KMS-11 (cell line): ENCODE measurements around the gene PRPF4.

ENCODE experiments used
- H2AFZ ChIP-seq: fragments of 200-600 bp; sonication (generic); 2 replicates; pipeline ENCODE4 v1.6.1; 2016; ENCODE audit warnings: antibody characterized with exemption, mixed run types, low read depth
- H3K27ac ChIP-seq: fragments of 200-600 bp; sonication (generic); 2 replicates; pipeline ENCODE4 v1.6.1; 2016; ENCODE audit warnings: mild to moderate bottlenecking, mixed run types
- H3K27me3 ChIP-seq: fragments of 200-600 bp; sonication (generic); 2 replicates; pipeline ENCODE4 v1.6.1; 2017; ENCODE audit warnings: mild to moderate bottlenecking, low read depth, mixed run types, moderate library complexity; ENCODE audit not compliant: insufficient read depth
- H3K36me3 ChIP-seq: fragments of 200-600 bp; sonication (generic); 2 replicates; pipeline ENCODE4 v1.6.1; 2017; ENCODE audit warnings: mild to moderate bottlenecking, mixed run types; ENCODE audit not compliant: insufficient read depth
- H3K4me1 ChIP-seq: fragments of 200-600 bp; sonication (generic); 2 replicates; pipeline ENCODE4 v1.6.1; 2016; ENCODE audit warnings: mild to moderate bottlenecking, low read depth, mixed run types; ENCODE audit not compliant: poor library complexity, severe bottlenecking
- H3K4me2 ChIP-seq: fragments of 200-600 bp; sonication (generic); 2 replicates; pipeline ENCODE4 v1.7.0; 2016; ENCODE audit warnings: mild to moderate bottlenecking, mixed run types
- H3K4me3 ChIP-seq: fragments of 200-600 bp; sonication (generic); IDR thresholded peaks from 2 replicates; pipeline ENCODE4 v1.6.1; 2017; ENCODE audit warnings: low read depth, low read length, mixed read lengths; ENCODE audit not compliant: insufficient read depth
- H3K79me2 ChIP-seq: fragments of 200-600 bp; sonication (generic); 2 replicates; pipeline ENCODE4 v1.6.1; 2016; ENCODE audit warnings: low read depth, mixed run types; ENCODE audit not compliant: insufficient read depth
- H3K9ac ChIP-seq: fragments of 200-600 bp; sonication (generic); 2 replicates; pipeline ENCODE4 v1.6.1; 2016; ENCODE audit warnings: mild to moderate bottlenecking, mixed run types
- H4K20me1 ChIP-seq: fragments of 200-600 bp; sonication (generic); 2 replicates; pipeline ENCODE4 v1.6.1; 2016; ENCODE audit warnings: mild to moderate bottlenecking, mixed run types; ENCODE audit not compliant: insufficient read depth
- TF ChIP-seq, protein P1 (sequence below): fragments of 200-600 bp; sonication (generic); conservative IDR thresholded peaks from 2 replicates; pipeline ENCODE4 v1.6.1; 2017; ENCODE audit warnings: low read depth, mild to moderate bottlenecking, antibody characterized with exemption, low read length, moderate library complexity, mixed read lengths

Gene PRPF4

GRCh38 chr9:113269355-113269754 lies 6.1 kb upstream of the PRPF4 start:
- TF ChIP-seq, protein P1, sequence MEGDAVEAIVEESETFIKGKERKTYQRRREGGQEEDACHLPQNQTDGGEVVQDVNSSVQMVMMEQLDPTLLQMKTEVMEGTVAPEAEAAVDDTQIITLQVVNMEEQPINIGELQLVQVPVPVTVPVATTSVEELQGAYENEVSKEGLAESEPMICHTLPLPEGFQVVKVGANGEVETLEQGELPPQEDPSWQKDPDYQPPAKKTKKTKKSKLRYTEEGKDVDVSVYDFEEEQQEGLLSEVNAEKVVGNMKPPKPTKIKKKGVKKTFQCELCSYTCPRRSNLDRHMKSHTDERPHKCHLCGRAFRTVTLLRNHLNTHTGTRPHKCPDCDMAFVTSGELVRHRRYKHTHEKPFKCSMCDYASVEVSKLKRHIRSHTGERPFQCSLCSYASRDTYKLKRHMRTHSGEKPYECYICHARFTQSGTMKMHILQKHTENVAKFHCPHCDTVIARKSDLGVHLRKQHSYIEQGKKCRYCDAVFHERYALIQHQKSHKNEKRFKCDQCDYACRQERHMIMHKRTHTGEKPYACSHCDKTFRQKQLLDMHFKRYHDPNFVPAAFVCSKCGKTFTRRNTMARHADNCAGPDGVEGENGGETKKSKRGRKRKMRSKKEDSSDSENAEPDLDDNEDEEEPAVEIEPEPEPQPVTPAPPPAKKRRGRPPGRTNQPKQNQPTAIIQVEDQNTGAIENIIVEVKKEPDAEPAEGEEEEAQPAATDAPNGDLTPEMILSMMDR: no peak
- no peak overlapping the region for H3K4me3 ChIP-seq
- no peaks in the 10 kb centered on the region; the same call in 1 of the 2 replicates for H3K79me2 ChIP-seq
- H3K4me2 ChIP-seq: no peak overlapping the region
- H3K4me1 ChIP-seq: peaks cover 6% of the 10 kb centered on the region
- no peaks in the 10 kb centered on the region for H4K20me1 ChIP-seq
- no peaks in the 10 kb centered on the region for H3K27me3 ChIP-seq
- H2AFZ ChIP-seq: no peak overlapping the region
- H3K9ac ChIP-seq: no peak overlapping the region
- H3K36me3 ChIP-seq: peaks cover 7% of the 10 kb centered on the region; the same call in 1 of the 2 replicates
- H3K27ac ChIP-seq: no peak overlapping the region

DNA sequence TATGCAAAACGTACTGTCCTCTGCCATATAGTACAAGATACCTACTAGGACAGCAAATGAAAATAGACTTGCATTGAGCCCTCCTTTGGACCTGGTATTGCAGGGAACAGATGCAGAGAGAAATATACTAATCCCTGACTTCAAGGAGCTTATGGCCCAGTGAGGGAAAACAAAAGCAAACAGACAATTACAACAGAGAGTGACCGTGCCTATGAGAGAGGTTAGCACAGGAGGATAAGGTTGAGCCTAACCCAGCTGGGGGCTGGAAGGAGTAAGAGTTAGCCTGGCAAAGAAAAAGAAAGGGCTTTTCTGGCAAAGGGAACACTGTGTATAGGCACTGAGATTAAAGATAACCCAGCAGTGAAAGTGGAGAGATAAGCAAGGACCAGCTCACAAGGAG lies 5.6 kb upstream of the PRPF4 start:
- H3K36me3 ChIP-seq: peaks cover 7% of the 10 kb centered on the region; the same call in 1 of the 2 replicates

DNA sequence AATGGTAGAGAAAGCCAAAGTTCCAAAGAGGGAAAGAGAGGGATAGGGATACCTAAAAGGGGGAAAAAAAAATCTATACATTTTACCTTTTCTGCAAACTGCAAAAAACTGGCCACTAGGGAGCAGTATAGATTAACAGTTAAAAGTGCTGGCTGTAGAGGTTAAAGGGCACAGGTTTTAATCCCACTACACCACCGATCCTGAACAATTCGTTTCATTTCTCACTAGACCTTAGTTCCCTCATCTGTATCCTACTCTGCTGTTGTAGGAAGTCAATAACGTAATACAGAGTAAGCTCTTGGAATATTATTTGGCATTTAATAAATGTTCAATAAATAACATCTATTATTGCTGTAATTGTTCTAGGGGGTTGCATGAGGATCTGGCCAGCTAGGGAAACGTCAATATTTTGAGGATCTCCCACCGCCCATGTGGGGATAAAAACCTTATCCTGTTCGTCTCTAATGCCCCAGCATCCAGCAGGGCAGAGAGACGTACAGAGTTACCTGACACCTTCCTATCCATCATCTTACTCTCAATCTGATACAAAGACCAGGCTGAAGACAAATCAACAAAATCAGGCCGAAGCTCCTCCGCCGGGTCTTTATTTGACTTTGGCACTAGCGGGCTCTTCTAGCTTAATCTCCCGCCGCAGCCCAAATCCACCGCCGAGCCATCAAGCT lies 843 bp upstream of the PRPF4 start:
- Histone ChIP-seq H3K9ac (peak overlapping the region; percentile 86), H3K79me2 (peaks cover 33% of the 10 kb centered on the region; the same call in 1 of the 2 replicates), H3K4me1 (peaks cover 22% of the 10 kb centered on the region), H3K27me3 (no peaks in the 10 kb centered on the region), H3K36me3 (peaks cover 18% of the 10 kb centered on the region; the same call in 1 of the 2 replicates), H3K4me2 (peak overlapping the region; percentile 97), H2AFZ (peak overlapping the region; percentile 90), H3K4me3 (no peak overlapping the region), H4K20me1 (no peaks in the 10 kb centered on the region), H3K27ac (peak overlapping the region; percentile 69)
- TF ChIP-seq, protein P1: peak; percentile 88

More for the DNA sequence above, 5.6 kb upstream of the PRPF4 start:
- no peak overlapping the region for H3K27ac ChIP-seq
- H3K9ac ChIP-seq: no peak overlapping the region
- peaks cover 6% of the 10 kb centered on the region for H3K4me1 ChIP-seq
- H3K4me2 ChIP-seq: no peak overlapping the region
- peaks cover 3% of the 10 kb centered on the region; the same call in 1 of the 2 replicates for H3K79me2 ChIP-seq
- TF ChIP-seq, protein P1: no peak
- no peak overlapping the region for H3K4me3 ChIP-seq
- H2AFZ ChIP-seq: no peak overlapping the region
- H3K27me3 ChIP-seq: no peaks in the 10 kb centered on the region
- no peaks in the 10 kb centered on the region for H4K20me1 ChIP-seq

DNA sequence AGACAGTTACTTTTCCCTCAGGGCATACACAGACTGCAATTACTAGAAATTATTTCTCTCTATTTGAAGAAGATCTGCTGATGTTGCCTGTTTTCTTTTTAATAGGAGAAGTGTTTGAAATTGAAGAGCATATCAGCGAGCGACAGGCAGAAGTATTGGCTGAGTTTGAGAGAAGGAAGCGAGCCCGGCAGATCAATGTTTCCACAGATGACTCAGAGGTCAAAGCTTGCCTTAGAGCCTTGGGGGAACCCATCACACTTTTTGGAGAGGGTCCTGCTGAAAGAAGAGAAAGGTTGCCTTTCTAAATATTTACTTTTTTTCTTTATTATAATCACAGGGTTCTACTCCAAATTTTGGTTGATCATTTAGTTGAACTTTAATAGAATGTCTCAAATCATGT lies 3.4 kb downstream of the PRPF4 start:
- Histone ChIP-seq H3K79me2 (peaks cover 33% of the 10 kb centered on the region; the same call in 1 of the 2 replicates), H3K4me3 (no peak overlapping the region), H3K9ac (no peak overlapping the region), H3K27ac (no peak overlapping the region), H3K4me2 (no peak overlapping the region), H3K27me3 (no peaks in the 10 kb centered on the region), H2AFZ (no peak overlapping the region), H3K36me3 (peaks cover 11% of the 10 kb centered on the region; the same call in 1 of the 2 replicates), H3K4me1 (peaks cover 21% of the 10 kb centered on the region), H4K20me1 (no peaks in the 10 kb centered on the region)
- TF ChIP-seq, protein P1: no peak
